Tibial nerve (tissue), 4 donors: ENCODE measurements around the gene REN.

Experiments
- CTCF ChIP-seq, 5 experiments: fragments of 200-600 bp in 3 of 5; fragments of 450-650 bp in 2 of 5; sonication (generic) in 3 of 5; IDR thresholded peaks; one replicate each; pipeline ENCODE4 v1.5.1; 2016 to 2019; ENCODE audit warnings: antibody characterized with exemption in 5 of 5, mild to moderate bottlenecking in 3 of 5, moderate library complexity in 2 of 5
- EP300 ChIP-seq, 2 donors: sonication (generic); formaldehyde crosslinking; IDR thresholded peaks; one replicate each; pipeline ENCODE4 v1.6.1; 2017; ENCODE audit warnings: antibody characterized with exemption in 2 of 2, mild to moderate bottlenecking in 1 of 2
- POLR2A ChIP-seq, 2 donors: fragments of 450-650 bp; IDR thresholded peaks; one replicate each; pipeline ENCODE4 v1.6.1; 2017; ENCODE audit warnings: antibody characterized with exemption in 2 of 2, mild to moderate bottlenecking in 2 of 2, moderate library complexity in 2 of 2

- TF ChIP-seq CTCF (IDR thresholded peaks at IDR 0.05) (no peak), POLR2A (IDR thresholded peaks at IDR 0.05) (no peak), EP300 (IDR thresholded peaks at IDR 0.05) (no peak)
Measured at GRCh38 chr1:204161609-204162493, 4.3 kb downstream of the REN start.
